ENCODE measurements around the gene IKZF2.

The IKZF2 gene

DNA sequence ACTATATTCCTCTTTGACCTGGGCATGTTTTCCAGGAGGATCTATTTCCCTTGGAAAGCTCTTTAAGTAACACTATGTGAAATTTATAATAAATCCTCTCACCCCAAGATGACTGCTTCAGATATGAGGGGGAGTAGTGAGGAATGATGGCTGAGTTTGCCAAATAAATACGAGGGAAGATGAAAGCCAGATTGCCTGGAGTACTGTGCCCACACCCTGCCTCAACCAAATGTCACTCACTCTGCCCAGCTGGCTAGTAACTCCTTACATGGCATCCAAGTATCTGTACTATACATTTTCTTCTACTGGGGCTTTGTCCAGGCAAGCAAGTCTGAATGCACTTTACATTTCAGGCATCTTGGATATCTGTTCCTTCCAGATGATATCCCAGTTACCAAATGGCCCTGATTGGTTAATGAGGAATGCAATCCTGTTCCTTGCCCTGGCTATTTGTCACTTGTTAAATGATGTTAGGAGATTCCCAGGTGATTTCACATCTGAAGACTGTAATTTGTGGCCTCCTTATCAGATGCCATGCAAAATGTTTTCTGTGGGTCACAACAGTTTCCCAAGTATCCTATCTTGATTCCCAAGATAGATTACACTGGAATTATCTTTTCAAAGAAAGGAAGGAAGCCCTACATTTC lies 191.8 kb downstream of the IKZF2 start:
- no peak for FAIRE-seq
- DNase-seq (ENCODE audit: low spot score): no peak

GRCh38 chr2:212958757-212959295 lies 192.6 kb downstream of the IKZF2 start:
- FAIRE-seq (no peak), DNase-seq (ENCODE audit: low spot score) (no peak)

DNA sequence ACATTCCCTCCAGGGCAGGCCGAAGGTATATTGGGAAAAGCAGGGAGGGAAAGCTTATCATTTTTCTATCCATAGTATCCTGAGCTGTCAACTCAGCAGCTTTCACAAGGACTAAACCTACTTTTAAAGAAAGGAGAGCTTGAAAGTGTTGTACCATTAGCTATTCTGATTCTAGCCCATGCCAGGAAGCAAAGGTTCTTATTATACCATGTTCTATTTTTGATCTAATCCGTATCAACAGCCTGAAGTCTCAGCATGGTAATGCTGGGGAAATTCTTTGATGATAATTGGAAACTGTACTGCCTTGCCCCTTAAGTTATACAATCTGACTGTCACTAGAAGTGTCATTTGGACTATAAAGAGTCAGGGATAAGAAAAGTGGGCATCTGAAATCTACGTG lies 193.3 kb downstream of the IKZF2 start:
- FAIRE-seq (no peak), DNase-seq (ENCODE audit: low spot score) (no peak)

- FAIRE-seq (no peak), DNase-seq (ENCODE audit: low spot score) (no peak)
These were observed 193.8 kb downstream of the IKZF2 start for GRCh38 chr2:212957624-212958023.

GRCh38 chr2:212956665-212957607 lies 194.5 kb downstream of the IKZF2 start:
- DNase-seq (ENCODE audit: low spot score) (no peak), FAIRE-seq (no peak)

DNA sequence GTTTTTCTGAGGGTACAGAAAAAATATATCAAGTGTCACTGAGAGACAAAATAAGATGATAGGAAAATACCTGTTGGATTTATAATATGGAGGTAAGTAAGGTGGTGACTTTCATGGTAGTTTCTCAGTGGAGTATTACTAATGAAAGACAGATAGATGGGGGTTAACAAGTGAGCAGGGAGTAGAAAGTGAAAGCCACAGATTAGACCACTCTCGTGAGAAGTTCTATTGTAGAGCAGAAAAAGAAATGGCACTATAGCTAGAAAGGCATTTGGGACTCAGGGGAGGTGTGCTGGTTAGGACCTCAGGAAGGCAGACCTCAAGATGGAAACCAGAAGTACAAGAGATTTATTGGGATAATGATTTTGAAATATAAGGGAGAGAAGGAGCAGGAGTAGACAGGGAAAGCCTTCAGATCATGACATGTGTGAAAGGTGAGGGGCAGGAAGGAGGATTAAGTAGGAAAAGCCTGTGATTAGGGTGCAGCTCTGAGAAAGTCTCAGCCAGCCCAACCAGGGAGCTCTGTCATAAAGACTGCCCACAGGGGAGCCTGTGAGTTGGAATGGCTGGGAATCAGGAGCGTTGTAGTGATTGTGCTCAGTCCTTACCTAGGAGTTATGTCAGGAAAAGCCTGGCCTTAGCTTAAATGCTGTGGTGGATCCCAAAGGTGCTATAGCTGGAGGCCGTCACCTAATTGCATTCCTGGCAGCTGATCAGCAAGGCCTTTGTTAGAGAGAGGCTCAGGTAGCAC lies 198.1 kb downstream of the IKZF2 start:
- DNase-seq (ENCODE audit: low spot score) (no peak), FAIRE-seq (no peak)

- DNase-seq (ENCODE audit: low spot score): no peak
- no peak for FAIRE-seq
These were observed 201.6 kb downstream of the IKZF2 start for GRCh38 chr2:212949786-212950185.
